HG03025 (cell line): ENCODE data around the gene MRPL45.

Experiments used
- ATAC-seq: cut with Tn5 transposase; IDR thresholded peaks from one replicate; pipeline ENCODE4 v1.9.1; 2021; ENCODE audit warnings: mild to moderate bottlenecking, moderate library complexity; ENCODE audit not compliant: unreplicated experiment, low FRiP score

Gene MRPL45

DNA sequence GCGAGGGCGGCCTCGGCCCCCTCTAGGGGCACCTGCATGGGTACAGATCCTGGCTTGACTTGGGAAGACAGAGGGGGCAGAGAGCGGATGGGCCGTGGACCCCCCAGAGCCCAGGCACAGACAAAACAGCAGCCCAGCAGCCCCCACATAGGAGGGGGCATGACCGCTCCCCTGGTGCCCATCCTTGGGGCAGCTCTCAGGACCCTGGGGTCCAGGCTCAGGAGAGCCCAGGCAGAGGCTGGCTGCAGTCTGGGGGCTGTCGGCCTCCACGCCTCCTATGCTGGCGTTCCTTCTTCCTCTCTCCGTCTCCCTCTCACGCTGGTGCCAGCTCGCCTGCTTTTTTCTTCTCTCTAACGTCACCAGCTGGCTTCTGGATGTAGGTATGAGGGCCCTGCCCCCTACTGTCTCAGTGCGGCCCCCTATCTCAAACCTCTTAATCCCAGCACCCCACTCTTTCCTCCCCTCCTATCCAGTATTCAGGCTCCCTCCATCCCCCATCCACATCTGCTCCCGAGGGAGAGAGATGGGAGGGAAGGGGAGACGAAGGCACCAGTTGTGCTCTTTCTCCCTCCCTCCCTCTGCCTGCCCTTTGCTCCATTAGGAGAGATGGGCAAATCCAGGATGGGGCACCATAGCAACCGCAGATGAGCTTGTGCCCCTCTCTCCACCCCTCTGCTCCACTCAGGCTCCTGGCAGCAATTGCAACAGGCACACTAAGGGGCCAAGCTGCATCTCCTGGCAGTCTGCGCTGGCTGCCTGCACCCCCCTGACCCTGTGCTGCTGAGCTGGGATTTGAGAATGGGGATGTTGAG is 46.8 kb downstream of the MRPL45 start, which contains the start of gene GPR179:
GPR179 (minus strand) TSS at position 349 of the 812 bp plus-strand sequence; CDS start at position 182, 167 bp downstream.
- ATAC-seq = no peak

DNA sequence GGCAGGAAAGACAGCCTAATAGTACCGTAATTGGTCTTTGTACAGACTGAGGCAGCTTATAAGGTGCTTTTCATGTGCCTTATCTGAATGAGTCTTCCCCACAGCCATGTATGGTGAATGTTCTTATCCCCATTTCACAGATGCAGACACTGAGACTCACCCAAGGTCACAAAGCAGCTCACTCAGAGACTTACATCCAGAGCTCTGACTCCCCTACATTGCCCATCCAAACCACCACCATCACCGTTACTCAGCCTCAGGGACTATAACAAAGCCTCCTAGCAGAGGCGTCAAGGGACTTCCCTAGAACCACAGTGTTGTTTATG is 47.4 kb downstream of the MRPL45 start:
- ATAC-seq = no peak

DNA sequence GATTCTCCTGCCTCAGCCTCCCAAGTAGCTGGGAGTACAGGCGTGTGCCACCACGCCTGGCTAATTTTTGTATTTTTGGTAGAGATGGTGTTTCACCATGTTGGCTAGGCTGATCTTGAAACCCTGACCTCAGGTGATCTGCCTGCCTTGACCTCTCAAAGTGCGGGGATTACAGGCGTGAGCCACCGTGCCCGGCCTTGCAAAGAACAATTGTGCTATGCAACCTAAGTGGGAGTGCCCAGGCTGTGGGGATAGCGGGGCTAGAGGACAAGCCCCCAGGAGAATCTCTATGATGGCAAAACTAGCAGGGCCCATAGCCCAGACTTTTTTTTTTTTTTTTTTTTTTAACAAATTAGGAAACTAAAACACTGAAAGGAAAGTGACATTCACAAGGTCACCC is 48.8 kb downstream of the MRPL45 start:
- ATAC-seq = no peak

GRCh38 chr17:38349097-38349730 is 52.2 kb downstream of the MRPL45 start:
- no peak for ATAC-seq

- no peak for ATAC-seq
Measured at GRCh38 chr17:38350035-38350434, 53.1 kb downstream of the MRPL45 start.

GRCh38 chr17:38351412-38352222 is 54.6 kb downstream of the MRPL45 start, which contains the start of gene SOCS7:
TSS of gene SOCS7 (plus strand) at chr17:38351844. CDS start at chr17:38352053, 209 bp downstream.
- ATAC-seq = peak; percentile 89

DNA sequence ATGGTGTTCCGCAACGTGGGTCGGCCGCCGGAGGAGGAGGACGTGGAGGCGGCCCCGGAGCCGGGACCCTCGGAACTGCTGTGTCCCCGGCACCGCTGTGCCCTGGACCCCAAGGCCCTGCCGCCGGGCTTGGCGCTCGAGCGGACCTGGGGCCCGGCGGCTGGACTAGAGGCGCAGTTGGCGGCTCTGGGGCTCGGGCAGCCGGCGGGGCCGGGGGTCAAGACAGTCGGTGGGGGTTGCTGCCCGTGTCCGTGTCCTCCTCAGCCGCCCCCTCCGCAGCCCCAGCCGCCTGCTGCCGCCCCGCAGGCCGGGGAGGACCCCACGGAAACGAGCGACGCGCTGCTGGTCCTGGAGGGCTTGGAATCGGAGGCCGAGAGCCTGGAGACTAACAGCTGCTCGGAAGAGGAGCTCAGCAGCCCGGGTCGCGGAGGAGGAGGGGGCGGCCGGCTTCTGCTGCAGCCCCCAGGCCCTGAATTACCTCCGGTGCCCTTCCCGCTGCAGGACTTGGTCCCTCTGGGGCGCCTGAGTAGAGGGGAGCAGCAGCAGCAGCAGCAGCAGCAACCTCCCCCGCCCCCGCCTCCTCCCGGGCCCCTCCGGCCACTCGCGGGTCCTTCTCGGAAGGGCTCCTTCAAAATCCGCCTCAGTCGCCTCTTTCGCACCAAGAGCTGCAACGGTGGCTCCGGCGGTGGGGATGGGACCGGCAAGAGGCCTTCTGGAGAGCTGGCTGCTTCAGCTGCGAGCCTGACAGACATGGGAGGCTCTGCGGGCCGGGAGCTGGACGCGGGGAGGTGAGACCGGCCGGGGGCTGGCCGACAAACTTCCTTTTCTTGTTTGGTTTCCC is 55.5 kb downstream of the MRPL45 start:
- peak; percentile 15 for ATAC-seq

- ATAC-seq = no peak
Measured at GRCh38 chr17:38353086-38353604, 56.2 kb downstream of the MRPL45 start.

- no peak for ATAC-seq
Measured at GRCh38 chr17:38353668-38354067, 56.7 kb downstream of the MRPL45 start.

GRCh38 chr17:38354466-38354865 is 57.5 kb downstream of the MRPL45 start:
- ATAC-seq = no peak

DNA sequence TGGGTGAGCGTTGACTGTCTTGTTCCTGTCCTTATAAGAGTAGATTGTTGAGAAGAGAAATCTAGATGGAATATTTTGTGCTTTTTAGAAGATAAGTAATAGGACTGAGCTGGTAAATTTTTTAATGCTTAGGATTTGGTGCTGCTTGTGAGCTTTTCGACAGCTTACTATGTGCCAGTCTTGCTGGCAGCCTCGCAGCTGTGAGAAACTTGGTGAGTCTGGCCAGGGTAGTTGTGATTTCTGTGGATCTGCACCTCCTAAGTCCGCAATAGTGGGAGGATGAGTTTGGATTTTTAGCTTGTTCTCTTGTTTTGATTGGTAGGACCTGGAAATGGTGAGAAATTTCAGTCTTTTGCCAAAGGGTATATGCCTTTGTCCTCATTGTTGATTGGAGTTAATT is 58.3 kb downstream of the MRPL45 start:
- ATAC-seq = no peak

DNA sequence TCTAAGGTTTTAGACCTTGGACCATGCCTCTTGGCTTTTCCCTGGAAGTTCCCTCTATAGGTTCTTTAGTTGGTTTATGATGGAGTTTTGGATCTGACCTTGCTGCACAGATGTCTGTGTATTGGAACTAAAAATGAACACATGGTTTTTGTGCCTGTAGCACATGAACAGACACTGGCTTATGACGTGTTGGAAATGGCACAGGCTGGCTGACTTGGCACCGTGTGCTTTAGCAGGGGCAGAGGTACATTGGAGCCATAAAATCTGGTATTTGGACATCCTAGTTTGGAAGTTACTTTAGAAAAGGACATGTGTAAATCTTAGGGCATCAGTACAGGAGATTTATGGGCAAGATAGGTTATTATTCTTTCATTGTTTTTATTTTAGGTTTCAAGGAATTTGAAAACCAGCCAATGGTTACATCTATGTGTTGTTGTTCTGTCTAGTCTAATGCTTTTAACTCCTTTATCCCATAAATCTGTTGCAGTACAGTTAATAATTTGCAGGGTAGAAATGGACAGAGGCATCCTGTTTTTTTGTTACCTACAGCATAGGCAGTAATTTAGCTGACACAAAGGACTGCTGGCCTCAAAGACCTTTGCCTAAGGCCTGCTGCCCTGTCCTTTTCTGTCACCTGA is 60.6 kb downstream of the MRPL45 start:
- ATAC-seq = no peak

DNA sequence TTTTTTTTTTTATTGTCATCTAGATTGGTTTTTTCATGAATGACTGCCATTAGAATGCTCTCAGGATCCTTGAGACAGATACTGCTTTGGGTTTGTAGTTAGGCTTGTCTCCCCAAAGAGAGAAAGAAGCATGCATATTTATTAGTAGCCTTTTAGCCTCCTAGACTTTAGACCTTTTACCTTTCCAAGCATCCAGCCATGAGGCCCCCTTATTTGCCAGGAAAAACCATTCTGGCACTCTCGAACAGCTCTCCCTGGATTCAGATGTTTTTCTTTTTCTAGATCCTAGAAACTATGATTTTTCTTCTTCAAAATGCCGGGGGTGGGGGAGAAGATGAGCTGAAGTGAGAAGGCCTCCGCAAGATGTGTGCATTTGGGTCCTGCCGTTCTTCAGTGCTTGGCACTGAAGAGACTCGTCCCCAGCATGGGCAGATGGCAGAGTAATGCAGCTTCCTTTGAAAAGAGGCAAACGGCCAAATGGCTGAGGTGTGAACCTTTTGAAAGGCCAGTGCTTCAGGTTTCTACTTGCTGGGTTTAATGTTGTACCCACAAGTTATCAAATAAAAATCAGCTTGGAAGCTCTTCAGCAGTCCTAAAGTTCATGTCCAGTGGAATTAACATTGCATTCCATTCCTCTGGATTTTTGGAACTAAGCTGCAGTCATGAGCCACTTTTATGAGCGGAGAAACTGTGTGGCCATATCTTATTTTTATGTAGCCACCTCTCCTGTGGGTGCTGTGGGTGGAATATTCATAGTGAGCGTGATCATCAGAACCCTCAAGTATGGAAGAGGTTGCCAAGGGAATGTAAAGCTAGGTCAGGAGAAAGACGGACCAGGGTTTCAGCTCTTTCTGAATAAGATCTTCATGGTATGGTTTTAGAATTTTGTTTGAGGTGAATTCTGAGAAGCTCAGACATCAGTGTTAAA is 61.9 kb downstream of the MRPL45 start:
- ATAC-seq = no peak

- ATAC-seq = no peak
Measured at GRCh38 chr17:38361694-38362465, 64.9 kb downstream of the MRPL45 start.

DNA sequence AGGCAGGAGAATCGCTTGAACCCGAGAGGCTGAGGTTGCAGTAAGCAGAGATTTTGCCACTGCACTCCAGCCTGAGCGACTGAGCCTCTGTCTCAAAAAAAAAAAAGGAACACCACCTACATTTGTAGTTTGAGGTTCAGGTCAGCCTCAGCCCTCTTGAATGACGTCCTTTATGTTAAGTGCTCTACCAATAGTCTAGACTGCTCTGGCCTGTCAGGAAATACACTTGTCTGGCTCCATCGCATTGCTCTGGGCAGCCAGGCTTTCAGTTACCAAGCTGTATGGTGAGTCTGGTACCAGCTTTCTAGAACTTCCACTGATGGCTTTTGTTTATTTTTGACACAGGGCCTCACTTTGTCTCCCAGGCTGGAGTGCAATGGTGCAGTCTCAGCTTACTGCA is 66.0 kb downstream of the MRPL45 start:
- ATAC-seq = no peak

DNA sequence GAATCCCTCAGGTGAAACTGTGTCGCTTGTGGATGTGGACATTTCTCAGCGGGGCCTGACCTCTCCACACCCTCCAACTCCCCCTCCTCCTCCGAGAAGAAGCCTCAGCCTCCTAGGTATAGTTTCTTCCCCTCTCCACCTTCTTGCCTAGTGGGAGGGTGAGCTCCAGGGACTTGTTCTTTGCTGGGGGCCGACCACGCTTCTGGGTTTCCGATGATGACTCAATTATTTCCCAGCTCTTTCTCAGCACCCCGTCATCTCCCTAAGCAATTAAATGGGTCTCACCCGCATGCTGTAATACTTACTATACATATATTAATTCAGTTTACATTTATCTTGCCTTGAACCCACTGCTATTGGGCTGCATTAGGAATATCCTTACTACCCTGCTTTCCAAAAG is 67.8 kb downstream of the MRPL45 start:
- no peak for ATAC-seq

DNA sequence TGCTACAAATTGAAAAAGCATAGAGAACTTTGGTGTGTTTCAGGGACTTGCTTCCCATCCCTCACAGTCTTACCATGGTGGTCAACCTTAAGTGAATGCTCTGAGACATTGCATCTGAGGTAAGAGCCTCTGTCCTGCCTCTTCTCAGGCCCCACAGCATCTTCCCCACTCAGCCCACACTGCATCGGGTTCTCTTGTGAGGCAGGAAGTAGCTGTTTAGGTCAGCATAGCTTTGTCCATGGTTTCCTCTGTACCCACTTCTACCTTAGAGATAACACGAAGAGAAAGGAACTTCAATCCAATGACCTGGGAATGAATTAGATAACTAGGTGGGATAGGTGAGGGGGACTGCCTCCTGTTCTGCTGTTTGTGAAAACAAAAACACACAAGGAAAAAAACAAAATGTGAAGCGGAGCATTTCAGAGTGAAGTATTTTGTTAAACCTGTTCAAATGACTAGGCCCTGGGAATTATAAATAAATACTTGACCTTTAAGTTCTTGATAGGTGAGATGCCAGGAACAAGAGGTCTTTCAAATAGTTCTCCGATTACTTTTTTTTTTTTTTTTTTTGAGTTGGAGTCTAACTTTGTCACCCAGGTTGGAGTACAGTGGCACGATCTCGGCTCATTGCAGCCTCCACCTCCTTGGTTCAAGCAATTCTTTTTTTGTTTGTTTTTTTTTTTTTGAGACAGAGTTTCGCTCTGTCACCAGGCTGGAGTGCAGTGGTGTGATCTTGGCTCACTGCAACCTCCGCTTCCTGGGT is 72.3 kb downstream of the MRPL45 start:
- no peak for ATAC-seq
